Smooth muscle cell of the umbilical artery (primary cell): ENCODE data around the gene UFSP1. TPM values are rescaled to one million over a fixed set of nuclear protein-coding genes. Genes with fewer than 3 reads are reported as not detected.

Experiments
- total RNA-seq: library from RNA; depleted of rRNA; stranded (reverse); fragments of >200 nt; gene quantifications from 2 replicates; pipeline ENCODE4 v1.2.3, GENCODE V29; 2014

UFSP1 gene
- total RNA-seq = 6.4 and 8.6 TPM in 2 replicates

DNA sequence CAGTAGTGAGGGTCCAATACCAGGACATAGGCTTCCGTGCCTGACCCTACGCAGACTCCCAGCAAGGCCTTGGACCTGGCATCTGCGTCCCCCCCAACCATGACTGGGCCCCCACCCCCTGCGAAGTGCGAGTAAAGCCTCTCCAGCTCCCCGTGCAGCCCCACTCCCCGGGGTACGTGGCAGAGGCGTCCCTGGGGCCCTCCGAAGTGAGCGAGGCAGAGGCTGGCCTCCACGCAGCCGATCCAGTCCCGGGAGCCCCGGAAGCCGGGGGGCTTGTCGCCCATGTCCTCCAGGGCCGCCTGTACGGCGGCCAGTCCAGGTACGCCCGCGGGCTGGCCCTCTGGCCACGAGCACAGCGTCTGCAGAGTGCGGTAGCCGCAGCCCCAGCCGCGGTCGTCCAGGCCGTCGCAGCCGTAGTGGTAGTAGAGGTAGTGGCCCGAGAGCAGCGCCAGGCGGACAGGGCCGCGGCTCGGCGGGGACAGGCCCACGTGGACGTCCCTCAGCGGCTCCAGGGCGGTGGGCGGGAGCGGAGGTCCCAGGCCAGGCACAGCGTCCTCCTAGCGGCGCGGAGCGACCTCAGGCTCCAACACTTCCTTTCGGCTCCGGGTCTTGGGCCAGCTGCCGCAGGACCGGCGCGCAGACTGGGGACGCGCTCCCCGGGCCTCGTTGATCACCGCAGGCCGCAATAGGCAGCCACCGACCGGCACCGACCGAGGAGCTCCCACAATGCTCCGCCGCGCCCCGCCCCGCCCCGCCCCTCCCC lies at the start of gene UFSP1:
Gene UFSP1, minus strand, starts transcription at position 728 of the 763 bp plus-strand sequence. Its CDS starts 444 bp downstream, at position 284.

DNA sequence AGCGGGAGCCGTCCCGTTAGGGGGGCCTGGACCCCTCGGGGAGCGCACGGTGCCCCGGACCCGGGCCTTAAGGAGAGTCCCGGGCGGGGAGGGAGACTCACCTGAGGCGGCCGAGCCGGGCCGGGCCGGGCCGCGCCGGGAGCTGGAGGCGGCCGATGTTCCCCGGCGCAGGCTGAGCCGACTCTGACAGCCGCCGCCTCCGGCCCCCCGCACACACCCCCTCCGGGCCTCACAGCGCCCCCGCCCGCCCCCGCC lies 6.1 kb upstream of the UFSP1 start, which contains the start of gene ACHE:
Gene ACHE, minus strand, starts transcription at position 188 of the 255 bp plus-strand sequence. CDS start 1,656 bp downstream, outside the sequence.

DNA sequence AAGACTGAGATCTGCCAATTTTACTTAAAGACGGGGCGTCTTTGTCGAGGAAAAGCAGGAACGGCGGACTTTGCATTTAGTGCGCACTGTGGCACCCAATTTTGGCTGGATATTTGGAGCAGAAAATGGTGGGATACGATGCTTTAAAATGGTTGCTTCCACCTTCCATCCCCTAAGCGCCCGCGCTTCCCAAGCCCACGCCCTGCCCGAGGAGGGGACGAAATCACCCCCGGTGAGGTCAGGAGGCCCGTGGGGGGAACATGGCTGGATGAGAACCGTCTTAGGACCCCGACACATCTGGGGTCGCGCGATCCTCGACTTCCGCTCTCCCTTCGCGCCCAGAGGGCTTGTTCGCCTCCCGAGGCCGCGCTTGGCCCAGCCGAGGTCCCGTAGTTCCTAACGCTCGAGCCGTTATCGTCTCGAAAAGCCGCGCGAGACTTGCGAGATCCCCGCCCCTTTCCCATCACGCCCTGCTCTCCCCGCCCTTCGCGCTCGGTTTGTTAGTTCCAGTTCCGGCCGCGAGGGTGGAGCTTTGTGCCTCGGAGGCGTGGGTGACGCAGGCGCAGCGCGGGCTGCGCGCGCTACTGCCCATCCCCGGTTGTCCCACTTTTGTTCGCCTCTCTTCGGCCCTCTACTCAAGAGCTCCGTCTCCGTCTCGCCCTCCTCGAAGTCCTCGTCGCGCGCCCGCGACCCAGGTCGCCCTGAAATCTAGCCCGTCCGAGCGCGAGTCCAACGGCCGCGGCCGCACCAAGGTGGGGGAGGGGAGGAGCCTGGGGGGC lies 14.7 kb downstream of the UFSP1 start, which contains the start of gene SRRT:
Gene SRRT, plus strand, starts transcription at position 527 of the 779 bp plus-strand sequence. CDS start 488 bp downstream, outside the sequence.

DNA sequence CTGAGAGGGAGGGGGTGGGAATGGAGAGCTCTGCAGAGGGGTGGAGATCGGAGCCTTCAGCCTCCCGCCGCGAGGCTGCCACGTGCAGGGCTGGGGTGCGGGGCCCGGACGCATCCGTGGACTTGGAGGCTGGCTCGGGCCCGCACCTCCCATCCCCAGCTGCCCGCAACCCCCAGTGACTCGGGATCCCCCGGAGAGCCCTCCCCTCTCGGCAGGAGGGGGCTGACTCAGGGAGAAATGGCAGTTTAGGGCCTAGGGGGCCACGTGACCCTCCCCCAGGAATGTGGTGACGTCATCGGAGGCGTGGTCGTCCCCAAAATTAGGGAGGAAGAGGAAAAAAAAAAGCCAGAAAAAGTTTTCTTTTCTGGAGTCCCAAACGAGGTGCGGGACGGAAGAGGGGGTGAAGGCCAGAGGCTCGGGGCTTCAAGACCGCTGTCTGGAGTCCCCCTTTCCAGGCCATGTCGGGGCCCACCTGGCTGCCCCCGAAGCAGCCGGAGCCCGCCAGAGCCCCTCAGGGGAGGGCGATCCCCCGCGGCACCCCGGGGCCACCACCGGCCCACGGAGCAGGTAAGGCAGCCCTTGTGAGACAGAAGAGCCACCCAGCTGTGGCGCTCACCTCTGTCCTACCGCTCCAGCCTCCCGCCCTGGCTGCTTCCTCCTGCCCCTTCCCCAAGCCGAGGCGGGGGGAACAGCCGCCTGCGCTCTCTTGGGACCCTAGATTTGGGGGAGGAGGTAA lies 22.3 kb downstream of the UFSP1 start, which contains the start of gene TRIP6:
Gene TRIP6, plus strand, starts transcription at position 348 of the 736 bp plus-strand sequence. Its CDS starts 111 bp downstream, at position 459.

DNA sequence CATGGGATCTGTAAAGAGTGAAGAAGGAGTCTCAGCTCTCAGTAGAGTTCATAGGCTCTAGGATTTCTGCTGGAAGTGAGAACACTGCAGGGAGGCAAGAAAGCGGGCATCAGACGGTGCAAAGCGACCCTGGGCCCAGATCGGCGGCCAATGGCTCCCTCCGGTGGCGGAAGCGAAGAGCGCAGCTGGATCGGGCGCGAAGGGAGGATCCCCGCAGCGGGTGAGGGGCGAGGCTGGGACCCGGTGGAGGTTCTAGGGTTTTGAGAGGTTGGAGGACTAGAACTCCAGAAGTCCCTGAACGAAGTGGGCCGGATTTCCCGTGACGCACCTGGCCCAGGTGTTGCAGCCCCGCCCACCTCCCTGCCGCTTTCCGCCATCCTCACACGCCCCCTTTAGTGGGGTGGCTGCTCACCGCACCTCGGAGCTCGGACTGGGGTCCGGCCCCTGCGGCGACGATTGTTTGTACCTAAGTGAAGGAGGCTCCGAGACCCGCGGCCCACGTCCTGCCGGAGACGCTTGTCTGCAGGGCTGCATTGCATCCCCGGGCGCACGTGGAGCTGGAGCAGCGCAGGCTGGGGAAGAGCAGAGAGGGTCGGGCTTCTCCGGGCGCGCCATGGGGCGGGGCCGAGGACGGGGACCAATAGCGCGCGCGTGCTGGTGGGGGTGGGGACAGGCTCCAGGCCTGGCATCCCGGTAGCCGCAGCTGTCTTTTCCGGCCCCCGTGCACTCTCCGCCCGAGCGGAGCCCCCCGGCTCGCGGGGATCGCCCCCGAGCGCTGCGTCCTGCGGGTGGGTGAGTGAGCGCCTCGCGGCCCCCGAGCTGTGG lies 37.3 kb downstream of the UFSP1 start, which contains the start of gene SLC12A9:
Gene SLC12A9, plus strand, starts transcription at position 666 of the 825 bp plus-strand sequence. CDS start 1,485 bp downstream, outside the sequence.

Other genes with a start within 250 kb of the UFSP1 start
- gene TFR2, start 248.2 kb downstream of the UFSP1 start, total RNA-seq = 0.83 and 0.89 TPM in 2 replicates
- gene ACTL6B, start 233.3 kb downstream of the UFSP1 start, total RNA-seq = not detected in 2 replicates
- 61.5 and 126 TPM in 2 replicates for gene GNB2, start 216.0 kb downstream of the UFSP1 start, total RNA-seq
- gene GIGYF1, start 195.5 kb downstream of the UFSP1 start, total RNA-seq = 11.3 and 14.4 TPM in 2 replicates
- 27.6 and 27.9 TPM in 2 replicates for gene POP7, start 183.6 kb downstream of the UFSP1 start, total RNA-seq
- not detected in 2 replicates for gene EPO, start 169.2 kb downstream of the UFSP1 start, total RNA-seq
- not detected in 2 replicates for gene ZAN, start 156.1 kb downstream of the UFSP1 start, total RNA-seq
- gene EPHB4, start 62.2 kb downstream of the UFSP1 start, total RNA-seq = 57.0 and 69.2 TPM in 2 replicates
- 12.2 and 14.3 TPM in 2 replicates for gene SLC12A9, start 37.0 kb downstream of the UFSP1 start, total RNA-seq
- 46.9 and 54.3 TPM in 2 replicates for gene TRIP6, start 22.3 kb downstream of the UFSP1 start, total RNA-seq
- 28.2 and 46.3 TPM in 2 replicates for gene SRRT, start 14.6 kb downstream of the UFSP1 start, total RNA-seq
- 0.30 and 0.74 TPM in 2 replicates for gene ACHE, start 6.2 kb upstream of the UFSP1 start, total RNA-seq
- not detected in 2 replicates for gene MUC3A, start 59.8 kb upstream of the UFSP1 start, total RNA-seq
- gene MUC12, start 79.8 kb upstream of the UFSP1 start, total RNA-seq = 0.60 and 1.2 TPM in 2 replicates
- gene MUC17, start 130.4 kb upstream of the UFSP1 start, total RNA-seq = not detected in 2 replicates
- gene TRIM56, start 195.8 kb upstream of the UFSP1 start, total RNA-seq = 14.3 and 36.2 TPM in 2 replicates
- gene SERPINE1, start 237.4 kb upstream of the UFSP1 start, total RNA-seq = 2,093 and 7,246 TPM in 2 replicates